H9 (cell line): ENCODE results near the gene TRIB2. TPM values are rescaled to one million over a fixed set of nuclear protein-coding genes. Genes with fewer than 3 reads are reported as not detected.
A peak's percentile ranks its signal among the peaks of the same experiment; 100 is the strongest.

Experiments used
- DNase-seq: peaks from one replicate; pipeline ENCODE4 v3.0.0-alpha.2; 2017
- H2AFZ ChIP-seq: one replicate; pipeline ENCODE4 v1.6.1; 2013; ENCODE audit warnings: mild to moderate bottlenecking, low read length, control low read depth, moderate library complexity
- H2AK5ac ChIP-seq: 2 replicates; pipeline ENCODE4 v1.6.1; 2013; ENCODE audit warnings: low read length, control low read depth, mixed read lengths; ENCODE audit not compliant: insufficient read length
- H2BK120ac ChIP-seq: one replicate; pipeline ENCODE4 v1.6.1; 2013; ENCODE audit warnings: low read depth, mild to moderate bottlenecking, low read length, control low read depth, inconsistent platforms; ENCODE audit not compliant: poor library complexity, severe bottlenecking
- H2BK12ac ChIP-seq: 2 replicates; pipeline ENCODE4 v1.6.1; 2013; ENCODE audit warnings: low read length, control low read depth, mixed read lengths, low read depth; ENCODE audit not compliant: insufficient read length
- H2BK15ac ChIP-seq: 2 replicates; pipeline ENCODE4 v1.6.1; 2013; ENCODE audit warnings: low read depth, low read length, control low read depth
- H2BK20ac ChIP-seq: one replicate; pipeline ENCODE4 v1.6.1; 2013; ENCODE audit warnings: low read depth, mild to moderate bottlenecking, low read length, control low read depth, inconsistent platforms; ENCODE audit not compliant: poor library complexity, severe bottlenecking
- H2BK5ac ChIP-seq: 2 replicates; pipeline ENCODE4 v1.6.1; 2013; ENCODE audit warnings: low read length, control low read depth, mixed read lengths; ENCODE audit not compliant: insufficient read length
- H3K14ac ChIP-seq: 2 replicates; pipeline ENCODE4 v1.6.1; 2013; ENCODE audit warnings: low read length, control low read depth; ENCODE audit not compliant: insufficient read depth
- H3K18ac ChIP-seq: 2 replicates; pipeline ENCODE4 v1.6.1; 2013; ENCODE audit warnings: low read depth, mild to moderate bottlenecking, mixed read lengths, low read length, control low read depth; ENCODE audit not compliant: insufficient read length
- H3K23ac ChIP-seq: 2 replicates; pipeline ENCODE4 v1.6.1; 2013; ENCODE audit warnings: low read length, control low read depth, mixed read lengths, low read depth; ENCODE audit not compliant: insufficient read length
- H3K23me2 ChIP-seq: 2 replicates; pipeline ENCODE4 v1.6.1; 2013; ENCODE audit warnings: low read depth, mild to moderate bottlenecking, mixed read lengths, low read length, control low read depth; ENCODE audit not compliant: insufficient read length, poor library complexity, severe bottlenecking
- H3K27ac ChIP-seq: 2 replicates; pipeline ENCODE4 v1.5.1; 2013; ENCODE audit warnings: low read length, control low read depth, mixed read lengths, low read depth; ENCODE audit not compliant: insufficient read length
- H3K27me3 ChIP-seq: 2 replicates; pipeline ENCODE4 v1.6.1; 2013; ENCODE audit warnings: low read length, control low read depth, inconsistent platforms; ENCODE audit not compliant: insufficient read depth
- H3K4ac ChIP-seq: 2 replicates; pipeline ENCODE4 v1.6.1; 2013; ENCODE audit warnings: low read depth, mild to moderate bottlenecking, control low read depth, inconsistent platforms, low read length, moderate library complexity
- H3K4me1 ChIP-seq: 2 replicates; pipeline ENCODE4 v1.6.1; 2013; ENCODE audit warnings: low read length, control low read depth, inconsistent platforms; ENCODE audit not compliant: insufficient read depth
- H3K4me2 ChIP-seq: 2 replicates; pipeline ENCODE4 v1.6.1; 2013; ENCODE audit warnings: low read length, control low read depth, mixed read lengths; ENCODE audit not compliant: insufficient read length, insufficient read depth
- H3K56ac ChIP-seq: 2 replicates; pipeline ENCODE4 v1.6.1; 2013; ENCODE audit warnings: low read depth, mild to moderate bottlenecking, mixed read lengths, low read length, control low read depth; ENCODE audit not compliant: insufficient read length
- H3K79me1 ChIP-seq: 2 replicates; pipeline ENCODE4 v1.6.1; 2013; ENCODE audit warnings: low read depth, mild to moderate bottlenecking, moderate library complexity, low read length, control low read depth, inconsistent platforms; ENCODE audit not compliant: insufficient read depth, poor library complexity, severe bottlenecking
- H3K79me2 ChIP-seq: 2 replicates; pipeline ENCODE4 v1.6.1; 2013; ENCODE audit warnings: low read length, control low read depth, inconsistent platforms; ENCODE audit not compliant: insufficient read depth
- H3K9ac ChIP-seq: 2 replicates; pipeline ENCODE4 v1.6.1; 2013; ENCODE audit warnings: low read length, control low read depth, mixed read lengths; ENCODE audit not compliant: insufficient read length; ENCODE audit errors: extremely low read depth
- H3K9me3 ChIP-seq: one replicate; pipeline ENCODE4 v1.6.1; 2013; ENCODE audit warnings: low read depth, low read length, inconsistent platforms; ENCODE audit not compliant: control insufficient read depth
- H3T11ph ChIP-seq: one replicate; pipeline ENCODE4 v1.6.1; 2013; ENCODE audit warnings: mild to moderate bottlenecking, low read length, control low read depth, inconsistent platforms
- H4K20me1 ChIP-seq: one replicate; pipeline ENCODE4 v1.6.1; 2013; ENCODE audit not compliant: control insufficient read depth, insufficient read length, insufficient read depth
- H4K5ac ChIP-seq: 2 replicates; pipeline ENCODE4 v1.6.1; 2013; ENCODE audit warnings: low read depth, mild to moderate bottlenecking, mixed read lengths, low read length, control low read depth; ENCODE audit not compliant: insufficient read length
- H4K8ac ChIP-seq: replicated peaks from 2 replicates; pipeline ENCODE4 v1.6.1; 2013; ENCODE audit warnings: low read length, control low read depth, mixed read lengths, low read depth; ENCODE audit not compliant: insufficient read length
- H4K91ac ChIP-seq: 2 replicates; pipeline ENCODE4 v1.6.1; 2013; ENCODE audit warnings: low read depth, mild to moderate bottlenecking, moderate library complexity, mixed read lengths, low read length, control low read depth; ENCODE audit not compliant: insufficient read length
- H3K27ac Mint-ChIP-seq, 3 experiments: 2 replicates in 2 of 3; 3 replicates in 1 of 3; pipeline ENCODE4 v1.8.0; 2020 to 2021; ENCODE audit warnings: mixed read lengths in 3 of 3, mild to moderate bottlenecking in 1 of 3, moderate library complexity in 1 of 3
- H3K27me3 Mint-ChIP-seq: 2 replicates; pipeline ENCODE4 v1.8.0; 2021; ENCODE audit warnings: low read depth, mild to moderate bottlenecking, moderate library complexity, mixed read lengths
- H3K36me3 Mint-ChIP-seq, 3 experiments: 2 replicates in 2 of 3; 3 replicates in 1 of 3; pipeline ENCODE4 v1.8.0; 2020 to 2021; ENCODE audit warnings: low read depth in 3 of 3, mixed read lengths in 3 of 3; ENCODE audit not compliant: insufficient read depth in 1 of 3
- H3K4me1 Mint-ChIP-seq, 2 experiments: 2 replicates each; pipeline ENCODE4 v1.8.0; 2020; ENCODE audit warnings: mixed read lengths in 2 of 2
- H3K4me3 Mint-ChIP-seq, 2 experiments: 2 replicates in 1 of 2; 3 replicates in 1 of 2; pipeline ENCODE4 v1.8.0; 2020 to 2021; ENCODE audit warnings: mild to moderate bottlenecking in 2 of 2, mixed read lengths in 2 of 2, moderate library complexity in 1 of 2
- H3K9me3 Mint-ChIP-seq, 2 experiments: 2 replicates in 1 of 2; 3 replicates in 1 of 2; pipeline ENCODE4 v1.8.0; 2020; ENCODE audit warnings: mild to moderate bottlenecking in 2 of 2, mixed read lengths in 2 of 2, moderate library complexity in 1 of 2
- WGBS: extraction: QIAGEN DNeasy Blood & Tissue Kit; methylation state at CpG from one replicate; pipeline ENCODE4 v1.1.7; 2013; ENCODE audit warnings: missing lambda C conversion rate, low lambda C conversion rate, mixed read lengths; ENCODE audit not compliant: insufficient read length; ENCODE audit errors: extremely low coverage; 5-methylcytosine and 5-hydroxymethylcytosine counted together
- total RNA-seq: library from RNA; stranded (reverse); gene quantifications from 2 replicates; pipeline ENCODE4 v1.2.1, GENCODE V29; 2021
- TF ChIP-seq, protein P1 (sequence below): fragments of 200-600 bp; sonication (generic); conservative IDR thresholded peaks from 3 replicates; pipeline ENCODE4 v1.8.0; 2021; ENCODE audit warnings: antibody characterized with exemption, mild to moderate bottlenecking

TRIB2 gene
- total RNA-seq, 1 experiment from 2014 or later = 41.9 TPM

DNA sequence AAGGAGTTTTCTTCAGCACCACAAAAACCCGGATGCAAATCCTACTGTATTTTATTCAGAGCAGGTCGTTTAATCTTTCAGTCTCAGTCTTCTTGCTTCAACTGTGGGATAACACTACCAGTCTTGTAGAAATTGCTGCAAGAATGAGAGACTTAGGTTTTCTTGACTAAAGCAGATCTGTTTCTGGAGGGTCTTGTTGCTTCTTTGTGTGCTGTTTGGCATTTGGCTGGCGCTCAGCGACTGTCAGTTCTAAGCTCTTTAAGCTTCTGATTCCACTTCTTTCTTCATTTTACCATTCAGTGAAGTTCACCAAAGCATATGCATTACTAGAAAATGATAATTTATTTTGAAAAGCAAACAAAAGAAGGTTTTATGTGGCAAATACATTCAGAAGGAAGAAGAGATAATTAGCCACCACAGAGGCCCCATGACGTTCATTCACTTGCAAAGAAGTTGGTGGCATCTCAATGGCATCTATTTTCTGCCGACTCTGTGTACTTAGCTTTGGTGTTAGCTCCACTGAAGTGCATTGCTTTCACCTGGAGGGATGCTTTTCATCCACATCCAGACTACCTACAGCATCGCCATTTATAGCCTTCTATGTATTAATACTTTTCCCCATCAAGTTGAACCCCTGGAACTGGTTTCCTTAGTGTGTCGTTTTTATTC, 53.7 kb downstream of the TRIB2 start:
- no peak overlapping the region for H2BK12ac ChIP-seq
- TF ChIP-seq, protein P1, sequence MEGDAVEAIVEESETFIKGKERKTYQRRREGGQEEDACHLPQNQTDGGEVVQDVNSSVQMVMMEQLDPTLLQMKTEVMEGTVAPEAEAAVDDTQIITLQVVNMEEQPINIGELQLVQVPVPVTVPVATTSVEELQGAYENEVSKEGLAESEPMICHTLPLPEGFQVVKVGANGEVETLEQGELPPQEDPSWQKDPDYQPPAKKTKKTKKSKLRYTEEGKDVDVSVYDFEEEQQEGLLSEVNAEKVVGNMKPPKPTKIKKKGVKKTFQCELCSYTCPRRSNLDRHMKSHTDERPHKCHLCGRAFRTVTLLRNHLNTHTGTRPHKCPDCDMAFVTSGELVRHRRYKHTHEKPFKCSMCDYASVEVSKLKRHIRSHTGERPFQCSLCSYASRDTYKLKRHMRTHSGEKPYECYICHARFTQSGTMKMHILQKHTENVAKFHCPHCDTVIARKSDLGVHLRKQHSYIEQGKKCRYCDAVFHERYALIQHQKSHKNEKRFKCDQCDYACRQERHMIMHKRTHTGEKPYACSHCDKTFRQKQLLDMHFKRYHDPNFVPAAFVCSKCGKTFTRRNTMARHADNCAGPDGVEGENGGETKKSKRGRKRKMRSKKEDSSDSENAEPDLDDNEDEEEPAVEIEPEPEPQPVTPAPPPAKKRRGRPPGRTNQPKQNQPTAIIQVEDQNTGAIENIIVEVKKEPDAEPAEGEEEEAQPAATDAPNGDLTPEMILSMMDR = no peak
- no peak overlapping the region for H3K23ac ChIP-seq
- no peak overlapping the region for H3T11ph ChIP-seq
- no peak overlapping the region for H4K5ac ChIP-seq
- no peak overlapping the region for H2BK120ac ChIP-seq
- no peak overlapping the region for H2AK5ac ChIP-seq
- H4K8ac ChIP-seq = no peak overlapping the region
- H3K4me1 ChIP-seq = peaks cover 16% of the 10 kb centered on the region
- H3K79me1 ChIP-seq = no peaks in the 10 kb centered on the region
- no peak for DNase-seq
- H3K9me3 ChIP-seq = no peaks in the 10 kb centered on the region
- no peak overlapping the region for H3K56ac ChIP-seq
- H3K27me3 ChIP-seq = peaks cover 3% of the 10 kb centered on the region; the same call in 1 of the 2 replicates
- H3K4ac ChIP-seq = no peak overlapping the region
- no peaks in the 10 kb centered on the region for H4K20me1 ChIP-seq
- H3K79me2 ChIP-seq = no peaks in the 10 kb centered on the region
- peak overlapping the region; percentile 21 for H3K4me2 ChIP-seq
- H2AFZ ChIP-seq = no peak overlapping the region
- H3K14ac ChIP-seq = no peak overlapping the region
- peaks cover 48% of the 10 kb centered on the region for H3K27me3 Mint-ChIP-seq
- peaks cover 0 to 5% (median 3%) of the 10 kb centered on the region in 3 experiments; a peak in 4 of 7 replicates for H3K36me3 Mint-ChIP-seq
- no peak overlapping the region for H4K91ac ChIP-seq
- H3K4me3 Mint-ChIP-seq = peak overlapping the region in 1 of 2 experiments; percentile 7; a peak in 1 of 5 replicates
- H2BK20ac ChIP-seq = no peak overlapping the region
- H3K23me2 ChIP-seq = peaks cover 3% of the 10 kb centered on the region
- H3K18ac ChIP-seq = no peak overlapping the region
- peaks cover 4 to 5% of the 10 kb centered on the region in 2 experiments; a peak in 4 of 5 replicates for H3K9me3 Mint-ChIP-seq
- no peak overlapping the region for H3K27ac Mint-ChIP-seq
- WGBS = no CpG with 5 or more reads among the region's 8 CpGs
- no peak overlapping the region for H3K9ac ChIP-seq
- peaks cover 47 to 59% of the 10 kb centered on the region in 2 experiments for H3K4me1 Mint-ChIP-seq
- no peak overlapping the region for H2BK15ac ChIP-seq
- no peak overlapping the region for H3K27ac ChIP-seq
- H2BK5ac ChIP-seq = no peak overlapping the region
